ENCODE data around the gene TIGD3. TPM values are rescaled to one million over a fixed set of nuclear protein-coding genes. Genes with fewer than 3 reads are reported as not detected.

Gene TIGD3
- total and polyA plus RNA-seq, 2 of the 13 experiments (the other 11 are each of a cell fraction or from before 2014, with no cell fraction given), result 0.49 to 4.9 TPM

GRCh38 chr11:65311170-65311678, 43.3 kb upstream of the TIGD3 start:
- FAIRE-seq, result no peak
- no peak overlapping the region for H3K9ac ChIP-seq (ENCODE audit: insufficient read depth, low read depth, low read length)
- POLR2A ChIA-PET, result interaction anchor here (0.9 to 2.9 kb wide), 6 partner anchors 9 to 36 kb away, joined by 3 to 23 read pairs (median 4); partner anchors contain the start of gene DPF2

More at GRCh38 chr11:65311170-65311678, 43.3 kb upstream of the TIGD3 start:
- H3K27ac ChIP-seq (ENCODE audit: extremely low read length, insufficient read depth, low read length), result no peak overlapping the region
- peaks cover 10% of the 10 kb centered on the region for H3K79me2 ChIP-seq (ENCODE audit: insufficient read depth, low read length)
- peaks cover 72% of the 10 kb centered on the region for H3K4me1 ChIP-seq (ENCODE audit: insufficient read depth, low read length)
- BruUV-seq (replicated peaks), result no TSS peak
- no peak for DNase-seq (ENCODE audit: low spot score)
- no peak overlapping the region for H3K4me2 ChIP-seq (ENCODE audit: low read depth, low read length)
- ATAC-seq, result no peak
- in situ Hi-C loops (cut with HindIII; ENCODE audit: extremely low pct_ligation_motif_present, low pct_unique_long_range_greater_than_20kb), result no loop called here
- TF ChIP-seq ZNF629 (CRISPR knock-in tag; conservative IDR thresholded peaks at IDR 0.05), result peak; percentile 61
- TF ChIP-seq ZHX2 (IDR thresholded peaks at IDR 0.05; ENCODE audit: low read depth), result no peak
- TF ChIP-seq ZHX2 (CRISPR knock-in tag; IDR thresholded peaks at IDR 0.05; ENCODE audit: borderline replicate concordance), result no peak
- no peak overlapping the region for H2AFZ ChIP-seq (ENCODE audit: low read length)
- CTCF ChIA-PET (ENCODE audit: low intra/inter-chr PET ratio, low total read pairs), result no interaction called here
- H3K27me3 ChIP-seq (ENCODE audit: control insufficient read depth in 1 of 2, insufficient read depth in 2 of 2, low read length in 2 of 2), result no peaks in the 10 kb centered on the region
- H4K20me1 ChIP-seq (ENCODE audit: insufficient read depth, low read length), result peaks cover 6% of the 10 kb centered on the region; the same call in 1 of the 2 replicates
- no peak overlapping the region for H3K4me3 ChIP-seq (replicated peaks in 1 of 3; ENCODE audit: insufficient read depth in 1 of 3, low read depth in 2 of 3, low read length in 3 of 3)
- intact Hi-C loops (cut with micrococcal nuclease; ENCODE audit: unreplicated experiment), result no loop called here
- no peaks in the 10 kb centered on the region for H3K9me3 ChIP-seq (ENCODE audit: low read length)
- 80% methylated on average over 5 of the region's 5 CpGs for WGBS (ENCODE audit: low lambda C conversion rate)
- H3K36me3 ChIP-seq (replicated peaks in 1 of 2; ENCODE audit: control insufficient read depth in 1 of 2, insufficient read depth in 2 of 2, low read length in 2 of 2), result no peaks in the 10 kb centered on the region
